Type B pancreatic cell (in vitro differentiated cells): ENCODE measurements around the gene NDST4. TPM values are rescaled to one million over a fixed set of nuclear protein-coding genes. Genes with fewer than 3 reads are reported as not detected.
A peak's percentile ranks its signal among the peaks of the same experiment; 100 is the strongest.

Source experiments
- DNase-seq: peaks from one replicate; pipeline ENCODE4 v3.0.0; 2021; ENCODE audit warnings: mixed read lengths; ENCODE audit not compliant: unreplicated experiment; ENCODE audit errors: extremely low spot score
- H3K27ac Mint-ChIP-seq: 2 replicates; pipeline ENCODE4 v1.8.0; 2021; ENCODE audit warnings: mild to moderate bottlenecking, mixed read lengths
- H3K27me3 Mint-ChIP-seq: 2 replicates; pipeline ENCODE4 v1.8.0; 2021; ENCODE audit warnings: mixed read lengths
- H3K36me3 Mint-ChIP-seq: 2 replicates; pipeline ENCODE4 v1.8.0; 2021; ENCODE audit warnings: mixed read lengths
- H3K4me1 Mint-ChIP-seq: one replicate; pipeline ENCODE4 v1.8.0; 2021; ENCODE audit warnings: mixed read lengths; ENCODE audit not compliant: unreplicated experiment
- H3K4me3 Mint-ChIP-seq: 2 replicates; pipeline ENCODE4 v1.8.0; 2021; ENCODE audit warnings: mild to moderate bottlenecking, mixed read lengths
- H3K9me3 Mint-ChIP-seq: 2 replicates; pipeline ENCODE4 v1.8.0; 2021; ENCODE audit warnings: mixed read lengths
- CTCF ChIP-seq: fragments of 200-600 bp; sonication (generic); conservative IDR thresholded peaks from 2 replicates; pipeline ENCODE4 v1.5.0; 2021; ENCODE audit warnings: antibody characterized with exemption, mild to moderate bottlenecking
- total RNA-seq: library from RNA; stranded (reverse); gene quantifications from 2 replicates; pipeline ENCODE4 v1.2.1, GENCODE V29; 2021; ENCODE audit warnings: low replicate concordance

The NDST4 gene
- total RNA-seq, 1 donor from 2014 or later, result 9.9 TPM

GRCh38 chr4:115152081-115152480, 38.7 kb upstream of the NDST4 start:
- H3K27ac Mint-ChIP-seq, result no peak overlapping the region
- H3K9me3 Mint-ChIP-seq, result no peaks in the 10 kb centered on the region
- H3K27me3 Mint-ChIP-seq, result no peaks in the 10 kb centered on the region
- TF ChIP-seq CTCF, result no peak
- no peaks in the 10 kb centered on the region for H3K4me1 Mint-ChIP-seq
- H3K36me3 Mint-ChIP-seq, result no peaks in the 10 kb centered on the region
- H3K4me3 Mint-ChIP-seq, result no peak overlapping the region
- no peak for DNase-seq

GRCh38 chr4:115149106-115149505, 35.7 kb upstream of the NDST4 start:
- H3K27ac Mint-ChIP-seq, result no peak overlapping the region
- no peaks in the 10 kb centered on the region for H3K36me3 Mint-ChIP-seq
- H3K27me3 Mint-ChIP-seq, result no peaks in the 10 kb centered on the region
- no peak for DNase-seq
- H3K4me1 Mint-ChIP-seq, result peaks cover 7% of the 10 kb centered on the region
- no peak for TF ChIP-seq CTCF
- no peaks in the 10 kb centered on the region for H3K9me3 Mint-ChIP-seq
- H3K4me3 Mint-ChIP-seq, result no peak overlapping the region

- no peak overlapping the region for H3K4me3 Mint-ChIP-seq
- DNase-seq, result no peak
- H3K9me3 Mint-ChIP-seq, result no peaks in the 10 kb centered on the region
- no peak for TF ChIP-seq CTCF
- no peaks in the 10 kb centered on the region for H3K27me3 Mint-ChIP-seq
- H3K4me1 Mint-ChIP-seq, result peaks cover 7% of the 10 kb centered on the region
- no peaks in the 10 kb centered on the region for H3K36me3 Mint-ChIP-seq
- peak overlapping the region; percentile 24 for H3K27ac Mint-ChIP-seq
Measured at GRCh38 chr4:115145393-115146160, 32.2 kb upstream of the NDST4 start.

- Mint-ChIP-seq H3K27ac (no peak overlapping the region), H3K9me3 (no peaks in the 10 kb centered on the region), H3K36me3 (no peaks in the 10 kb centered on the region), H3K4me3 (no peak overlapping the region), H3K4me1 (no peaks in the 10 kb centered on the region), H3K27me3 (no peaks in the 10 kb centered on the region)
- DNase-seq, result no peak
- TF ChIP-seq CTCF, result no peak
Measured at GRCh38 chr4:115128037-115128436, 14.6 kb upstream of the NDST4 start.

GRCh38 chr4:115126491-115126890, 13.1 kb upstream of the NDST4 start:
- Mint-ChIP-seq H3K4me1 (no peaks in the 10 kb centered on the region), H3K4me3 (no peak overlapping the region), H3K27me3 (no peaks in the 10 kb centered on the region), H3K36me3 (no peaks in the 10 kb centered on the region), H3K27ac (no peak overlapping the region), H3K9me3 (no peaks in the 10 kb centered on the region)
- no peak for TF ChIP-seq CTCF
- no peak for DNase-seq
